ENCODE measurements around the gene UFSP1.

Gene UFSP1

GRCh38 chr7:100880645-100881044 lies 8.9 kb downstream of the UFSP1 start:
- no peak for DNase-seq

GRCh38 chr7:100879685-100880261 lies 9.7 kb downstream of the UFSP1 start:
- DNase-seq, result no peak

- DNase-seq, result no peak
Observed at GRCh38 chr7:100878685-100879084, 10.8 kb downstream of the UFSP1 start.

- DNase-seq, result no peak
Observed at GRCh38 chr7:100878013-100878412, 11.5 kb downstream of the UFSP1 start.

GRCh38 chr7:100875356-100875751 lies 14.2 kb downstream of the UFSP1 start:
- DNase-seq, result peak; percentile 38

- DNase-seq, result peak; percentile 98
Observed at GRCh38 chr7:100874577-100875355, 14.7 kb downstream of the UFSP1 start, which contains the start of gene SRRT. Gene SRRT, plus strand, starts transcription at chr7:100875103. Its CDS starts 488 bp downstream, at chr7:100875591.

- no peak for DNase-seq
Observed at GRCh38 chr7:100874300-100874576, 15.3 kb downstream of the UFSP1 start.

- no peak for DNase-seq
Observed at GRCh38 chr7:100873599-100874299, 15.8 kb downstream of the UFSP1 start.

GRCh38 chr7:100867776-100868485 lies 21.6 kb downstream of the UFSP1 start:
- no peak for DNase-seq

GRCh38 chr7:100867040-100867775 lies 22.3 kb downstream of the UFSP1 start, which contains the start of gene TRIP6:
Gene TRIP6, plus strand, starts transcription at chr7:100867387. Its CDS starts 111 bp downstream, at chr7:100867498.
- peak; percentile 59 for DNase-seq

- no peak for DNase-seq
Observed at GRCh38 chr7:100866729-100867039, 22.8 kb downstream of the UFSP1 start.

- DNase-seq, result no peak
Observed at GRCh38 chr7:100865938-100866728, 23.4 kb downstream of the UFSP1 start.

GRCh38 chr7:100865372-100865911 lies 24.1 kb downstream of the UFSP1 start:
- no peak for DNase-seq

- DNase-seq, result no peak
Observed at GRCh38 chr7:100864263-100864845, 25.2 kb downstream of the UFSP1 start.

- no peak for DNase-seq
Observed at GRCh38 chr7:100863406-100863950, 26.0 kb downstream of the UFSP1 start.

GRCh38 chr7:100861616-100861985 lies 27.9 kb downstream of the UFSP1 start:
- DNase-seq, result no peak

GRCh38 chr7:100860702-100861615 lies 28.6 kb downstream of the UFSP1 start:
- DNase-seq, result no peak

- no peak for DNase-seq
Observed at GRCh38 chr7:100859856-100860255, 29.7 kb downstream of the UFSP1 start.

GRCh38 chr7:100856871-100857282 lies 32.6 kb downstream of the UFSP1 start:
- DNase-seq, result no peak

GRCh38 chr7:100855515-100855914 lies 34.0 kb downstream of the UFSP1 start:
- DNase-seq, result no peak

Measured in CD4-positive, alpha-beta T cell treated with Interleukin-17A for 1 hour (primary cell).